H1 (cell line): Measurements from ENCODE around the gene UROS. TPM values are rescaled to one million over a fixed set of nuclear protein-coding genes. Genes with fewer than 3 reads are reported as not detected.

Source experiments
- CTCF ChIA-PET: fragments of 300-600 bp; sonication (Branson Sonifier 250); formaldehyde crosslinking; loops from one replicate; lab custom pipeline; 2021; ENCODE audit not compliant: partially characterized antibody; lab: Charles Lee
- POLR2A ChIA-PET: fragments of 300-600 bp; sonication (Branson Sonifier 250); formaldehyde crosslinking; loops from one replicate; lab custom pipeline; 2021; ENCODE audit warnings: inconsistent platforms; ENCODE audit not compliant: partially characterized antibody; lab: Charles Lee
- DNase-seq, 2 experiments: peaks; one replicate each; pipeline versions ENCODE4 v3.0.0 to v3.0.0-alpha.2; 2010 to 2022; ENCODE audit warnings: low spot score in 2 of 2, low read depth in 1 of 2, mixed read lengths in 1 of 2
- FAIRE-seq: peaks from 2 replicates; lab custom pipeline; 2011; peaks lifted over from hg19 to GRCh38; lab: Jason Lieb, UNC
- H2AFZ ChIP-seq: 2 replicates; pipeline ENCODE4 v1.8.1; 2012; ENCODE audit warnings: low read length, inconsistent platforms
- H2AK5ac ChIP-seq: 2 replicates; pipeline ENCODE4 v1.6.1; 2013; ENCODE audit warnings: low read depth, low read length
- H2BK120ac ChIP-seq: replicated peaks from 2 replicates; pipeline ENCODE3; 2013; ENCODE audit warnings: low read depth, low read length, inconsistent platforms
- H2BK12ac ChIP-seq: 2 replicates; pipeline ENCODE4 v1.6.1; 2013; ENCODE audit warnings: low read depth, low read length
- H2BK15ac ChIP-seq: 2 replicates; pipeline ENCODE4 v1.6.1; 2013; ENCODE audit warnings: low read length
- H2BK20ac ChIP-seq: 2 replicates; pipeline ENCODE4 v1.6.1; 2013; ENCODE audit warnings: low read length
- H2BK5ac ChIP-seq: 2 replicates; pipeline ENCODE4 v1.6.1; 2013; ENCODE audit warnings: low read depth, low read length
- H3K14ac ChIP-seq: 2 replicates; pipeline ENCODE4 v1.6.1; 2013; ENCODE audit warnings: inconsistent platforms; ENCODE audit not compliant: insufficient read length
- H3K18ac ChIP-seq: 2 replicates; pipeline ENCODE4 v1.6.1; 2013; ENCODE audit warnings: low read length; ENCODE audit errors: extremely low read depth
- H3K23ac ChIP-seq: 2 replicates; pipeline ENCODE4 v1.6.1; 2013; ENCODE audit warnings: inconsistent platforms; ENCODE audit not compliant: insufficient read length
- H3K23me2 ChIP-seq: 2 replicates; pipeline ENCODE4 v1.6.1; 2013; ENCODE audit warnings: low read depth, low read length
- H3K27ac ChIP-seq: 2 replicates; pipeline ENCODE4 v1.6.1; 2011; ENCODE audit warnings: low read depth, low read length, inconsistent platforms
- H3K27me3 ChIP-seq, 4 experiments: replicated peaks in 1 of 4; 1 replicate in 1 of 4; 2 replicates in 3 of 4; pipeline versions ENCODE4 v1.6.1 to v1.8.1; 2011 to 2013; ENCODE audit warnings: low read length in 3 of 4, mild to moderate bottlenecking in 3 of 4, inconsistent platforms in 2 of 4, mixed read lengths in 2 of 4, moderate library complexity in 1 of 4; ENCODE audit not compliant: control insufficient read depth in 3 of 4, insufficient read depth in 3 of 4; ENCODE audit errors: extremely low read depth in 1 of 4
- H3K36me3 ChIP-seq, 4 experiments: 2 replicates each; pipeline versions ENCODE4 v1.6.1 to v1.8.1; 2011 to 2013; ENCODE audit warnings: mild to moderate bottlenecking in 4 of 4, low read length in 3 of 4, moderate library complexity in 2 of 4, control low read depth in 1 of 4, inconsistent platforms in 1 of 4; ENCODE audit not compliant: insufficient read depth in 4 of 4, control insufficient read depth in 2 of 4
- H3K4ac ChIP-seq: replicated peaks from 2 replicates; pipeline ENCODE3; 2013; ENCODE audit warnings: low read length, low read depth, mixed read lengths, inconsistent platforms; ENCODE audit not compliant: insufficient read length
- H3K4me1 ChIP-seq, 4 experiments: replicated peaks in 1 of 4; 1 replicate in 1 of 4; 2 replicates in 3 of 4; pipeline versions ENCODE4 v1.6.1 to v1.8.1; 2011 to 2013; ENCODE audit warnings: low read length in 3 of 4, inconsistent platforms in 2 of 4, mixed read lengths in 1 of 4; ENCODE audit not compliant: insufficient read depth in 4 of 4, control insufficient read depth in 3 of 4
- H3K4me2 ChIP-seq, 2 experiments: 2 replicates each; pipeline versions ENCODE4 v1.6.1 to v1.8.1; 2011 to 2013; ENCODE audit warnings: low read depth in 2 of 2, low read length in 2 of 2, control low read depth in 1 of 2, inconsistent platforms in 1 of 2, mild to moderate bottlenecking in 1 of 2; ENCODE audit not compliant: insufficient read depth in 1 of 2
- H3K4me3 ChIP-seq, 4 experiments: fragments of 200-600, 300-600 bp in 1 of 4; sonication (generic), shearing (Covaris generic), sonication (Bioruptor Twin) in 1 of 4; 2 replicates each; pipeline versions ENCODE4 v1.5.1 to v1.8.1; 2011 to 2016; ENCODE audit warnings: low read length in 4 of 4, low read depth in 3 of 4, control low read depth in 2 of 4, inconsistent platforms in 2 of 4, mild to moderate bottlenecking in 2 of 4, mixed read lengths in 1 of 4, moderate library complexity in 1 of 4; ENCODE audit not compliant: insufficient read depth in 2 of 4; ENCODE audit errors: extremely low read depth in 1 of 4
- H3K56ac ChIP-seq: replicated peaks from 2 replicates; pipeline ENCODE3; 2013; ENCODE audit warnings: low read depth, mild to moderate bottlenecking, mixed read lengths, low read length, inconsistent platforms; ENCODE audit not compliant: insufficient read length
- H3K79me1 ChIP-seq: 2 replicates; pipeline ENCODE4 v1.6.1; 2013; ENCODE audit warnings: low read depth, low read length, control low read depth
- H3K79me2 ChIP-seq, 2 experiments: 2 replicates each; pipeline versions ENCODE4 v1.6.1 to v1.8.1; 2012 to 2013; ENCODE audit warnings: low read length in 2 of 2, mild to moderate bottlenecking in 2 of 2, inconsistent platforms in 1 of 2; ENCODE audit not compliant: insufficient read depth in 2 of 2, control insufficient read depth in 1 of 2
- H3K9ac ChIP-seq, 4 experiments: replicated peaks in 1 of 4; 1 replicate in 1 of 4; 2 replicates in 3 of 4; pipeline versions ENCODE4 v1.6.1 to v1.8.1; 2011 to 2013; ENCODE audit warnings: low read depth in 3 of 4, low read length in 3 of 4, control low read depth in 2 of 4, mild to moderate bottlenecking in 2 of 4, moderate library complexity in 2 of 4, inconsistent platforms in 1 of 4; ENCODE audit errors: extremely low read depth in 1 of 4
- H3K9me3 ChIP-seq, 2 experiments: 2 replicates each; pipeline versions ENCODE4 v1.6.1 to v1.8.1; 2012 to 2013; ENCODE audit warnings: mild to moderate bottlenecking in 2 of 2, moderate library complexity in 2 of 2, control low read depth in 1 of 2, inconsistent platforms in 1 of 2, low read depth in 1 of 2, low read length in 1 of 2, mixed read lengths in 1 of 2; ENCODE audit not compliant: insufficient read depth in 2 of 2
- H4K20me1 ChIP-seq, 2 experiments: replicated peaks in 1 of 2; 2 replicates each; pipeline versions ENCODE3 to v1.8.1; 2011 to 2013; ENCODE audit warnings: inconsistent platforms in 2 of 2, low read length in 2 of 2, mild to moderate bottlenecking in 1 of 2; ENCODE audit not compliant: insufficient read depth in 2 of 2, control insufficient read depth in 1 of 2
- H4K5ac ChIP-seq: 2 replicates; pipeline ENCODE4 v1.6.1; 2013; ENCODE audit warnings: low read length, low read depth, mixed read lengths, inconsistent platforms; ENCODE audit not compliant: insufficient read length
- H4K8ac ChIP-seq: 2 replicates; pipeline ENCODE4 v1.8.0; 2013; ENCODE audit warnings: mild to moderate bottlenecking, moderate library complexity, low read length, inconsistent platforms; ENCODE audit not compliant: insufficient read depth; ENCODE audit errors: extremely low read depth
- H4K91ac ChIP-seq: replicated peaks from 2 replicates; pipeline ENCODE3; 2013; ENCODE audit warnings: low read length, mixed read lengths, inconsistent platforms; ENCODE audit not compliant: insufficient read length
- ASH2L ChIP-seq: fragments of 200-600, 300-600 bp; sonication (generic); IDR thresholded peaks from one replicate; pipeline ENCODE4 v1.7.1; 2017; ENCODE audit warnings: low read length
- E2F6 ChIP-seq: IDR thresholded peaks from 2 replicates; pipeline ENCODE4 v1.6.1; 2012; ENCODE audit warnings: inconsistent platforms
- EZH2 ChIP-seq: fragments of 200-600 bp; sonication (generic); IDR thresholded peaks from 2 replicates; pipeline ENCODE4 v1.7.1; 2012; ENCODE audit warnings: low read depth, mild to moderate bottlenecking, moderate library complexity, low read length, inconsistent platforms; ENCODE audit not compliant: severe bottlenecking
- GABPA ChIP-seq: IDR thresholded peaks from 2 replicates; pipeline ENCODE4 v1.6.1; 2011; ENCODE audit warnings: mild to moderate bottlenecking, low read length, moderate library complexity, borderline replicate concordance; ENCODE audit not compliant: insufficient read depth
- POLR2AphosphoS5 ChIP-seq: IDR thresholded peaks from 2 replicates; pipeline ENCODE4 v1.6.1; 2011; ENCODE audit warnings: low read depth, low read length
- RXRA ChIP-seq: IDR thresholded peaks from 2 replicates; pipeline ENCODE4 v1.6.1; 2011; ENCODE audit warnings: low read depth, mild to moderate bottlenecking, low read length, moderate library complexity; ENCODE audit not compliant: insufficient read depth
- SUZ12 ChIP-seq: fragments of 200-600 bp; sonication (generic); IDR thresholded peaks from 2 replicates; pipeline ENCODE4 v1.6.1; 2012; ENCODE audit warnings: mild to moderate bottlenecking, inconsistent platforms, low read length, moderate library complexity, mixed read lengths
- TCF12 ChIP-seq: IDR thresholded peaks from 2 replicates; pipeline ENCODE4 v1.6.1; 2011; ENCODE audit warnings: low read depth, mild to moderate bottlenecking, low read length
- WGBS, 2 experiments: shearing (Covaris generic) in 1 of 2; methylation state at CpG; one replicate each; pipeline versions ENCODE4 v1.1.6 to v1.1.7; 2013 to 2015; ENCODE audit warnings: low lambda C conversion rate in 2 of 2, mixed read lengths in 2 of 2, inconsistent platforms in 1 of 2, low coverage in 1 of 2, missing lambda C conversion rate in 1 of 2; ENCODE audit not compliant: insufficient replicate concordance in 2 of 2, insufficient coverage in 1 of 2, insufficient read length in 1 of 2; ENCODE audit errors: extremely low coverage in 1 of 2, missing lambda C conversion rate in 1 of 2; 5-methylcytosine and 5-hydroxymethylcytosine counted together
- polyA plus RNA-seq, 7 experiments: library from polyadenylated mRNA; depleted of rRNA in 3 of 7; stranded (reverse) in 5 of 7; unstranded in 2 of 7; fragments of >200 nt in 5 of 7; fragments of 200-250 nt in 2 of 7; gene quantifications; 1 replicate in 5 of 7; 2 replicates in 1 of 7; 4 replicates in 1 of 7; pipeline versions ENCODE4 v1.2.1 to v1.2.3, GENCODE V29; 2011 to 2013; ENCODE audit warnings: missing spikeins in 2 of 7, mixed read lengths in 2 of 7
- total RNA-seq: library from RNA; stranded (reverse); fragmentation: NEBNext Ultra II Directional; extraction: Animal tissue kit (Norgen Biotek cat#: 25700); gene quantifications from 2 replicates; pipeline ENCODE4 v1.2.1, GENCODE V29; 2021

The UROS gene
- total and polyA plus RNA-seq, 2 of the 8 experiments (the other 6 are each of a cell fraction or from before 2014, with no cell fraction given): 45.6 to 58.0 TPM

- H4K8ac ChIP-seq: no peak overlapping the region
- H3K23ac ChIP-seq: no peak overlapping the region
- no peak overlapping the region for H2BK15ac ChIP-seq
- H3K4me2 ChIP-seq: no peak overlapping the region
- DNase-seq (no peak), FAIRE-seq (no peak)
- no peak overlapping the region for H3K18ac ChIP-seq
- no peak overlapping the region for H4K91ac ChIP-seq
- no peak overlapping the region for H2BK12ac ChIP-seq
- no peak overlapping the region for H2BK120ac ChIP-seq
- no peaks in the 10 kb centered on the region for H3K4me1 ChIP-seq
- H3K36me3 ChIP-seq: no peaks in the 10 kb centered on the region
- H3K27me3 ChIP-seq: no peaks in the 10 kb centered on the region
- H3K27ac ChIP-seq: no peak overlapping the region
- POLR2A ChIA-PET: interaction anchor here (0.8 to 2.0 kb wide), 2 partner anchors 9 to 12 kb away, joined by 3 to 5 read pairs; no protein-coding TSS in a partner anchor
- peaks cover 0 to 2% of the 10 kb centered on the region in 2 experiments for H4K20me1 ChIP-seq
- no peak overlapping the region for H4K5ac ChIP-seq
- no peak overlapping the region for H2AK5ac ChIP-seq
- H3K14ac ChIP-seq: no peak overlapping the region
- H2AFZ ChIP-seq: no peak overlapping the region
- H3K56ac ChIP-seq: no peak overlapping the region
- H3K79me2 ChIP-seq: no peaks in the 10 kb centered on the region
- no peak overlapping the region for H3K4ac ChIP-seq
- no peaks in the 10 kb centered on the region for H3K23me2 ChIP-seq
- TF ChIP-seq POLR2AphosphoS5 (no peak), TCF12 (no peak), RXRA (no peak), SUZ12 (no peak), E2F6 (no peak), GABPA (no peak), EZH2 (no peak), ASH2L (no peak)
- no peak overlapping the region for H2BK20ac ChIP-seq
- no peak overlapping the region for H2BK5ac ChIP-seq
- no peaks in the 10 kb centered on the region for H3K9me3 ChIP-seq
- no peak overlapping the region for H3K4me3 ChIP-seq
- H3K9ac ChIP-seq: no peak overlapping the region
- WGBS, 2 experiments: 89% methylated on average over 28 of the region's 28 CpGs; no CpG with 5 or more reads in 1 of the 2 experiments
- H3K79me1 ChIP-seq: no peaks in the 10 kb centered on the region
- CTCF ChIA-PET: interaction anchor here (0.8 to 1.7 kb wide), 4 partner anchors 9 to 50 kb away, joined by 3 to 4 read pairs (median 4); partner anchors contain the start of gene UROS
Measured at GRCh38 chr10:125772112-125772863, 50.8 kb downstream of the UROS start.
